DMS153 (cell line): Measurements from ENCODE around the gene TIE1.

Experiments
- DNase-seq: peaks from one replicate; lab custom pipeline; 2025; lab: John Stamatoyannopoulos, UW

The TIE1 gene

GRCh38 chr1:43339584-43340232 is 38.9 kb downstream of the TIE1 start:
- no peak for DNase-seq

GRCh38 chr1:43340559-43340958 is 39.8 kb downstream of the TIE1 start:
- DNase-seq = no peak

GRCh38 chr1:43344267-43344850 is 43.6 kb downstream of the TIE1 start:
- no peak for DNase-seq

GRCh38 chr1:43345120-43345519 is 44.3 kb downstream of the TIE1 start:
- DNase-seq = no peak

- DNase-seq = no peak
These were observed 45.9 kb downstream of the TIE1 start for GRCh38 chr1:43346636-43347035.

GRCh38 chr1:43348343-43348808 is 47.6 kb downstream of the TIE1 start:
- DNase-seq = peak; percentile 83

- DNase-seq = peak; percentile 93
These were observed 48.2 kb downstream of the TIE1 start for GRCh38 chr1:43348809-43349593.

GRCh38 chr1:43349594-43350306 is 49.0 kb downstream of the TIE1 start:
- DNase-seq = no peak

- no peak for DNase-seq
These were observed 50.2 kb downstream of the TIE1 start for GRCh38 chr1:43350976-43351375.

GRCh38 chr1:43351421-43352350 is 50.9 kb downstream of the TIE1 start:
- no peak for DNase-seq

GRCh38 chr1:43352351-43352705 is 51.5 kb downstream of the TIE1 start:
- DNase-seq = no peak

GRCh38 chr1:43352881-43353280 is 52.1 kb downstream of the TIE1 start:
- no peak for DNase-seq

- no peak for DNase-seq
These were observed 53.7 kb downstream of the TIE1 start for GRCh38 chr1:43354471-43354870.

- no peak for DNase-seq
These were observed 54.2 kb downstream of the TIE1 start for GRCh38 chr1:43354936-43355335.

GRCh38 chr1:43357251-43357650 is 56.5 kb downstream of the TIE1 start:
- DNase-seq = no peak

- peak; percentile 41 for DNase-seq
These were observed 57.5 kb downstream of the TIE1 start for GRCh38 chr1:43358121-43358745.

- DNase-seq = peak; percentile 99
These were observed 58.2 kb downstream of the TIE1 start, which contains the start of gene CDC20 for GRCh38 chr1:43358746-43359693. TSS of gene CDC20 (plus strand) at chr1:43358981. CDS start at chr1:43359216, 235 bp downstream.

GRCh38 chr1:43359696-43360095 is 58.9 kb downstream of the TIE1 start:
- no peak for DNase-seq

- no peak for DNase-seq
These were observed 59.8 kb downstream of the TIE1 start for GRCh38 chr1:43360616-43361015.
